GM23338 (cell line): ENCODE data around the gene CNPY3. TPM values are rescaled to one million over a fixed set of nuclear protein-coding genes. Genes with fewer than 3 reads are reported as not detected.

Experiments used
- ATAC-seq: fragments of 200-7000 bp; cut with Tn5 transposase; 3 replicates; pipeline ENCODE4 v1.9.1; 2020
- DNase-seq: peaks from one replicate; pipeline ENCODE4 v3.0.0-alpha.2; 2015; ENCODE audit warnings: low spot score
- H2AFZ ChIP-seq: fragments of 200-600 bp; sonication (generic); 2 replicates; pipeline ENCODE4 v1.8.0; 2016; ENCODE audit warnings: antibody characterized with exemption, mild to moderate bottlenecking, moderate library complexity
- H3F3A ChIP-seq: fragments of 200-600 bp; sonication (generic); replicated peaks from 2 replicates; pipeline ENCODE4 v1.8.0; 2017; ENCODE audit warnings: antibody characterized with exemption, mixed run types, low read depth
- H3K27ac ChIP-seq: fragments of 200-600 bp; sonication (generic); 2 replicates; pipeline ENCODE4 v1.6.1; 2016; ENCODE audit warnings: low read depth
- H3K27me3 ChIP-seq: fragments of 200-600 bp; sonication (generic); 2 replicates; pipeline ENCODE4 v1.8.0; 2016; ENCODE audit warnings: mild to moderate bottlenecking, mixed run types, moderate library complexity; ENCODE audit not compliant: insufficient read depth
- H3K36me3 ChIP-seq: fragments of 200-600 bp; sonication (generic); 2 replicates; pipeline ENCODE4 v1.8.0; 2016; ENCODE audit warnings: mild to moderate bottlenecking; ENCODE audit not compliant: insufficient read depth
- H3K4me1 ChIP-seq: fragments of 200-600 bp; sonication (generic); 2 replicates; pipeline ENCODE4 v1.8.0; 2016; ENCODE audit warnings: mild to moderate bottlenecking, moderate library complexity; ENCODE audit not compliant: insufficient read depth
- H3K4me2 ChIP-seq: fragments of 200-600 bp; sonication (generic); 2 replicates; pipeline ENCODE4 v1.7.1; 2017; ENCODE audit warnings: mixed run types
- H3K4me3 ChIP-seq: fragments of 200-600 bp; sonication (generic); 2 replicates; pipeline ENCODE4 v1.6.1; 2016; ENCODE audit warnings: mixed run types
- H3K79me2 ChIP-seq: fragments of 200-600 bp; sonication (generic); replicated peaks from 2 replicates; pipeline ENCODE4 v1.8.0; 2017; ENCODE audit warnings: mild to moderate bottlenecking; ENCODE audit not compliant: insufficient read depth
- H3K9me2 ChIP-seq: fragments of 200-600 bp; sonication (generic); 2 replicates; pipeline ENCODE4 v1.8.0; 2017; ENCODE audit not compliant: insufficient read depth
- H4K20me1 ChIP-seq: fragments of 200-600 bp; sonication (generic); replicated peaks from 2 replicates; pipeline ENCODE4 v1.8.0; 2017; ENCODE audit warnings: mild to moderate bottlenecking; ENCODE audit not compliant: insufficient read depth
- H3K27ac Mint-ChIP-seq: 2 replicates; pipeline ENCODE4 v1.8.0; 2020; ENCODE audit warnings: inconsistent platforms, mild to moderate bottlenecking, moderate library complexity, mixed read lengths
- H3K27me3 Mint-ChIP-seq: 3 replicates; pipeline ENCODE4 v1.8.0; 2022; ENCODE audit warnings: low read depth, mild to moderate bottlenecking, moderate library complexity, mixed read lengths, inconsistent platforms; ENCODE audit not compliant: insufficient read depth, poor library complexity
- H3K36me3 Mint-ChIP-seq: 3 replicates; pipeline ENCODE4 v1.8.0; 2021; ENCODE audit warnings: low read depth, mild to moderate bottlenecking, inconsistent platforms, moderate library complexity, mixed read lengths
- H3K4me1 Mint-ChIP-seq: 3 replicates; pipeline ENCODE4 v1.8.0; 2020; ENCODE audit warnings: mild to moderate bottlenecking, inconsistent platforms, mixed read lengths
- H3K4me3 Mint-ChIP-seq: 3 replicates; pipeline ENCODE4 v1.8.0; 2021; ENCODE audit warnings: moderate library complexity, mild to moderate bottlenecking, inconsistent platforms, mixed read lengths
- H3K9me3 Mint-ChIP-seq: 3 replicates; pipeline ENCODE4 v1.8.0; 2020; ENCODE audit warnings: moderate library complexity, mild to moderate bottlenecking, inconsistent platforms, mixed read lengths
- CREB1 ChIP-seq: fragments of 250-450 bp; sonication (Bioruptor Pico); IDR thresholded peaks from 2 replicates; pipeline ENCODE4 v1.5.0; 2020; ENCODE audit warnings: low read depth, mild to moderate bottlenecking, moderate library complexity
- ETS1 ChIP-seq: IDR thresholded peaks from 2 replicates; pipeline ENCODE4 v1.6.1; 2016; ENCODE audit warnings: antibody characterized with exemption
- EZH2 ChIP-seq: fragments of 200-600 bp; sonication (generic); IDR thresholded peaks from one replicate; pipeline ENCODE4 v1.8.0; 2017; ENCODE audit warnings: antibody characterized with exemption, mild to moderate bottlenecking, low read depth; ENCODE audit not compliant: unreplicated experiment
- EZH2phosphoT487 ChIP-seq: fragments of 200-600 bp; sonication (generic); IDR thresholded peaks from one replicate; pipeline ENCODE4 v1.8.1; 2018; ENCODE audit warnings: antibody characterized with exemption; ENCODE audit not compliant: unreplicated experiment
- JUNB ChIP-seq: IDR thresholded peaks from one replicate; pipeline ENCODE4 v1.6.1; 2016; ENCODE audit warnings: antibody characterized with exemption; ENCODE audit not compliant: unreplicated experiment
- NANOG ChIP-seq: IDR thresholded peaks from 2 replicates; pipeline ENCODE4 v1.6.1; 2016; ENCODE audit warnings: antibody characterized with exemption, borderline replicate concordance
- POLR2AphosphoS5 ChIP-seq: IDR thresholded peaks from 2 replicates; pipeline ENCODE4 v1.6.1; 2016; ENCODE audit warnings: antibody characterized with exemption, low read depth
- STAT1 ChIP-seq: IDR thresholded peaks from one replicate; pipeline ENCODE4 v1.6.1; 2016; ENCODE audit warnings: antibody characterized with exemption; ENCODE audit not compliant: unreplicated experiment
- ZNF114 ChIP-seq: fragments of 250-450 bp; sonication (Bioruptor Pico); IDR thresholded peaks from 2 replicates; pipeline ENCODE4 v1.5.0; 2020; ENCODE audit warnings: mild to moderate bottlenecking, moderate library complexity
- ZNF331 ChIP-seq: fragments of 250-450 bp; sonication (Bioruptor Pico); IDR thresholded peaks from 2 replicates; pipeline ENCODE4 v1.5.0; 2020; ENCODE audit warnings: low read depth, mild to moderate bottlenecking, moderate library complexity
- polyA plus RNA-seq: library from polyadenylated mRNA; unstranded; fragments of >200 nt; fragmentation: Nextera tagmentation; extraction: Ambion mirVana; gene quantifications from 2 replicates; pipeline ENCODE4 v1.2.1, GENCODE V29; 2016
- total RNA-seq: library from RNA; depleted of rRNA; stranded (reverse); fragments of >200 nt; shearing (Covaris generic); gene quantifications from 2 replicates; pipeline ENCODE4 v1.2.3, GENCODE V29; 2014
- TF ChIP-seq, protein P1 (sequence below): IDR thresholded peaks from one replicate; pipeline ENCODE4 v1.6.1; 2018; ENCODE audit warnings: antibody characterized with exemption; ENCODE audit not compliant: unreplicated experiment
- TF ChIP-seq, protein P2 (sequence below), 2 experiments: fragments of 200-600 bp in 1 of 2; sonication (generic) in 1 of 2; conservative IDR thresholded peaks; 2 replicates each; pipeline versions ENCODE4 v1.5.1 to v1.6.1; 2016 to 2017; ENCODE audit warnings: antibody characterized with exemption in 2 of 2, low read depth in 2 of 2, mild to moderate bottlenecking in 2 of 2, moderate library complexity in 1 of 2
- TF ChIP-seq, protein P3 (sequence below): fragments of 250-450 bp; sonication (Bioruptor Pico); IDR thresholded peaks from 2 replicates; pipeline ENCODE4 v1.5.0; 2020; ENCODE audit warnings: mild to moderate bottlenecking, moderate library complexity

The CNPY3 gene
- total and polyA plus RNA-seq, 2 experiments from 2014 or later = 67.0 to 74.5 TPM

DNA sequence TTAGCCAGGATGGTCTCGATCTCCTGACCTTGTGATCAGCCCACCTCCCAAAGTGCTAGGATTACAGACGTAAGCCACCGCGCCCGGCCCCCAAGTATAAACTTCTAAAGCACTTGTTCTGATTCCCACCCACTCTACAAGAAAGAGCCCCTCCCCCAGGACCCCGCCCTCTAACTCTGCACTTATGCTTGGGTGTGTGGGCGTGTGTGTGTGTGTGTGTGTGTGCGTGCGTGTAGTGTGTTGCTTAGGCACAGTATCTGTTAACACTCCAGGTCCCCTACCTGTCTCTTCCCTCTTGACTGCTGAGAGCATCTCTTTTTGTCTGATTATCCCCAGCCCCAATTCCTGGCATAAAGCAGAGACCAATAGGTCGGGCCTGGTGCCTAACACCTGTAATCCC is 19.4 kb upstream of the CNPY3 start:
- H3K4me3 ChIP-seq = no peak overlapping the region
- no peak overlapping the region for H2AFZ ChIP-seq
- H3K36me3 ChIP-seq = no peaks in the 10 kb centered on the region
- no peaks in the 10 kb centered on the region for H3K27me3 ChIP-seq
- Mint-ChIP-seq H3K27ac (no peak overlapping the region), H3K27me3 (peaks cover 4% of the 10 kb centered on the region), H3K4me1 (no peaks in the 10 kb centered on the region), H3K36me3 (no peaks in the 10 kb centered on the region), H3K9me3 (no peaks in the 10 kb centered on the region), H3K4me3 (no peak overlapping the region)
- no peaks in the 10 kb centered on the region; the same call in 1 of the 2 replicates for H3K4me1 ChIP-seq
- no peak overlapping the region for H3K27ac ChIP-seq
- ATAC-seq (no peak), DNase-seq (no peak)
- no peaks in the 10 kb centered on the region for H3K9me2 ChIP-seq
- no peaks in the 10 kb centered on the region for H3K79me2 ChIP-seq
- peaks cover 3% of the 10 kb centered on the region; the same call in 1 of the 2 replicates for H3F3A ChIP-seq
- no peaks in the 10 kb centered on the region for H4K20me1 ChIP-seq
- TF ChIP-seq, protein P1, sequence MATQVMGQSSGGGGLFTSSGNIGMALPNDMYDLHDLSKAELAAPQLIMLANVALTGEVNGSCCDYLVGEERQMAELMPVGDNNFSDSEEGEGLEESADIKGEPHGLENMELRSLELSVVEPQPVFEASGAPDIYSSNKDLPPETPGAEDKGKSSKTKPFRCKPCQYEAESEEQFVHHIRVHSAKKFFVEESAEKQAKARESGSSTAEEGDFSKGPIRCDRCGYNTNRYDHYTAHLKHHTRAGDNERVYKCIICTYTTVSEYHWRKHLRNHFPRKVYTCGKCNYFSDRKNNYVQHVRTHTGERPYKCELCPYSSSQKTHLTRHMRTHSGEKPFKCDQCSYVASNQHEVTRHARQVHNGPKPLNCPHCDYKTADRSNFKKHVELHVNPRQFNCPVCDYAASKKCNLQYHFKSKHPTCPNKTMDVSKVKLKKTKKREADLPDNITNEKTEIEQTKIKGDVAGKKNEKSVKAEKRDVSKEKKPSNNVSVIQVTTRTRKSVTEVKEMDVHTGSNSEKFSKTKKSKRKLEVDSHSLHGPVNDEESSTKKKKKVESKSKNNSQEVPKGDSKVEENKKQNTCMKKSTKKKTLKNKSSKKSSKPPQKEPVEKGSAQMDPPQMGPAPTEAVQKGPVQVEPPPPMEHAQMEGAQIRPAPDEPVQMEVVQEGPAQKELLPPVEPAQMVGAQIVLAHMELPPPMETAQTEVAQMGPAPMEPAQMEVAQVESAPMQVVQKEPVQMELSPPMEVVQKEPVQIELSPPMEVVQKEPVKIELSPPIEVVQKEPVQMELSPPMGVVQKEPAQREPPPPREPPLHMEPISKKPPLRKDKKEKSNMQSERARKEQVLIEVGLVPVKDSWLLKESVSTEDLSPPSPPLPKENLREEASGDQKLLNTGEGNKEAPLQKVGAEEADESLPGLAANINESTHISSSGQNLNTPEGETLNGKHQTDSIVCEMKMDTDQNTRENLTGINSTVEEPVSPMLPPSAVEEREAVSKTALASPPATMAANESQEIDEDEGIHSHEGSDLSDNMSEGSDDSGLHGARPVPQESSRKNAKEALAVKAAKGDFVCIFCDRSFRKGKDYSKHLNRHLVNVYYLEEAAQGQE = no peak
- TF ChIP-seq NANOG (no peak), ZNF331 (no peak), ZNF114 (no peak), CREB1 (CRISPR knock-in tag) (no peak), ETS1 (no peak), EZH2 (no peak), STAT1 (no peak), JUNB (no peak), POLR2AphosphoS5 (no peak), EZH2phosphoT487 (no peak)
- TF ChIP-seq, protein P2, sequence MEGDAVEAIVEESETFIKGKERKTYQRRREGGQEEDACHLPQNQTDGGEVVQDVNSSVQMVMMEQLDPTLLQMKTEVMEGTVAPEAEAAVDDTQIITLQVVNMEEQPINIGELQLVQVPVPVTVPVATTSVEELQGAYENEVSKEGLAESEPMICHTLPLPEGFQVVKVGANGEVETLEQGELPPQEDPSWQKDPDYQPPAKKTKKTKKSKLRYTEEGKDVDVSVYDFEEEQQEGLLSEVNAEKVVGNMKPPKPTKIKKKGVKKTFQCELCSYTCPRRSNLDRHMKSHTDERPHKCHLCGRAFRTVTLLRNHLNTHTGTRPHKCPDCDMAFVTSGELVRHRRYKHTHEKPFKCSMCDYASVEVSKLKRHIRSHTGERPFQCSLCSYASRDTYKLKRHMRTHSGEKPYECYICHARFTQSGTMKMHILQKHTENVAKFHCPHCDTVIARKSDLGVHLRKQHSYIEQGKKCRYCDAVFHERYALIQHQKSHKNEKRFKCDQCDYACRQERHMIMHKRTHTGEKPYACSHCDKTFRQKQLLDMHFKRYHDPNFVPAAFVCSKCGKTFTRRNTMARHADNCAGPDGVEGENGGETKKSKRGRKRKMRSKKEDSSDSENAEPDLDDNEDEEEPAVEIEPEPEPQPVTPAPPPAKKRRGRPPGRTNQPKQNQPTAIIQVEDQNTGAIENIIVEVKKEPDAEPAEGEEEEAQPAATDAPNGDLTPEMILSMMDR (conservative IDR thresholded peaks at IDR 0.05; ENCODE audit: low read depth in 2 of 2) = no peak
- TF ChIP-seq, protein P3, sequence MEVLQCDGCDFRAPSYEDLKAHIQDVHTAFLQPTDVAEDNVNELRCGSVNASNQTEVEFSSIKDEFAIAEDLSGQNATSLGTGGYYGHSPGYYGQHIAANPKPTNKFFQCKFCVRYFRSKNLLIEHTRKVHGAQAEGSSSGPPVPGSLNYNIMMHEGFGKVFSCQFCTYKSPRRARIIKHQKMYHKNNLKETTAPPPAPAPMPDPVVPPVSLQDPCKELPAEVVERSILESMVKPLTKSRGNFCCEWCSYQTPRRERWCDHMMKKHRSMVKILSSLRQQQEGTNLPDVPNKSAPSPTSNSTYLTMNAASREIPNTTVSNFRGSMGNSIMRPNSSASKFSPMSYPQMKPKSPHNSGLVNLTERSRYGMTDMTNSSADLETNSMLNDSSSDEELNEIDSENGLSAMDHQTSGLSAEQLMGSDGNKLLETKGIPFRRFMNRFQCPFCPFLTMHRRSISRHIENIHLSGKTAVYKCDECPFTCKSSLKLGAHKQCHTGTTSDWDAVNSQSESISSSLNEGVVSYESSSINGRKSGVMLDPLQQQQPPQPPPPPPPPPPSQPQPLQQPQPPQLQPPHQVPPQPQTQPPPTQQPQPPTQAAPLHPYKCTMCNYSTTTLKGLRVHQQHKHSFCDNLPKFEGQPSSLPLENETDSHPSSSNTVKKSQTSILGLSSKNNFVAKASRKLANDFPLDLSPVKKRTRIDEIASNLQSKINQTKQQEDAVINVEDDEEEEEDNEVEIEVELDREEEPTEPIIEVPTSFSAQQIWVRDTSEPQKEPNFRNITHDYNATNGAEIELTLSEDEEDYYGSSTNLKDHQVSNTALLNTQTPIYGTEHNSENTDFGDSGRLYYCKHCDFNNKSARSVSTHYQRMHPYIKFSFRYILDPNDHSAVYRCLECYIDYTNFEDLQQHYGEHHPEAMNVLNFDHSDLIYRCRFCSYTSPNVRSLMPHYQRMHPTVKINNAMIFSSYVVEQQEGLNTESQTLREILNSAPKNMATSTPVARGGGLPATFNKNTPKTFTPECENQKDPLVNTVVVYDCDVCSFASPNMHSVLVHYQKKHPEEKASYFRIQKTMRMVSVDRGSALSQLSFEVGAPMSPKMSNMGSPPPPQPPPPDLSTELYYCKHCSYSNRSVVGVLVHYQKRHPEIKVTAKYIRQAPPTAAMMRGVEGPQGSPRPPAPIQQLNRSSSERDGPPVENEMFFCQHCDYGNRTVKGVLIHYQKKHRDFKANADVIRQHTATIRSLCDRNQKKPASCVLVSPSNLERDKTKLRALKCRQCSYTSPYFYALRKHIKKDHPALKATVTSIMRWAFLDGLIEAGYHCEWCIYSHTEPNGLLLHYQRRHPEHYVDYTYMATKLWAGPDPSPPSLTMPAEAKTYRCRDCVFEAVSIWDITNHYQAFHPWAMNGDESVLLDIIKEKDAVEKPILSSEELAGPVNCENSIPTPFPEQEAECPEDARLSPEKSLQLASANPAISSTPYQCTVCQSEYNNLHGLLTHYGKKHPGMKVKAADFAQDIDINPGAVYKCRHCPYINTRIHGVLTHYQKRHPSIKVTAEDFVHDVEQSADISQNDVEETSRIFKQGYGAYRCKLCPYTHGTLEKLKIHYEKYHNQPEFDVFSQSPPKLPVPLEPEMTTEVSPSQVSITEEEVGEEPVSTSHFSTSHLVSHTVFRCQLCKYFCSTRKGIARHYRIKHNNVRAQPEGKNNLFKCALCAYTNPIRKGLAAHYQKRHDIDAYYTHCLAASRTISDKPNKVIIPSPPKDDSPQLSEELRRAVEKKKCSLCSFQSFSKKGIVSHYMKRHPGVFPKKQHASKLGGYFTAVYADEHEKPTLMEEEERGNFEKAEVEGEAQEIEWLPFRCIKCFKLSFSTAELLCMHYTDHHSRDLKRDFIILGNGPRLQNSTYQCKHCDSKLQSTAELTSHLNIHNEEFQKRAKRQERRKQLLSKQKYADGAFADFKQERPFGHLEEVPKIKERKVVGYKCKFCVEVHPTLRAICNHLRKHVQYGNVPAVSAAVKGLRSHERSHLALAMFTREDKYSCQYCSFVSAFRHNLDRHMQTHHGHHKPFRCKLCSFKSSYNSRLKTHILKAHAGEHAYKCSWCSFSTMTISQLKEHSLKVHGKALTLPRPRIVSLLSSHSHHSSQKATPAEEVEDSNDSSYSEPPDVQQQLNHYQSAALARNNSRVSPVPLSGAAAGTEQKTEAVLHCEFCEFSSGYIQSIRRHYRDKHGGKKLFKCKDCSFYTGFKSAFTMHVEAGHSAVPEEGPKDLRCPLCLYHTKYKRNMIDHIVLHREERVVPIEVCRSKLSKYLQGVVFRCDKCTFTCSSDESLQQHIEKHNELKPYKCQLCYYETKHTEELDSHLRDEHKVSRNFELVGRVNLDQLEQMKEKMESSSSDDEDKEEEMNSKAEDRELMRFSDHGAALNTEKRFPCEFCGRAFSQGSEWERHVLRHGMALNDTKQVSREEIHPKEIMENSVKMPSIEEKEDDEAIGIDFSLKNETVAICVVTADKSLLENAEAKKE (CRISPR knock-in tag) = no peak
- H3K4me2 ChIP-seq = no peak overlapping the region
